Brain pericyte (primary cell): Measurements from ENCODE around the gene CD24.
A peak's percentile ranks its signal among the peaks of the same experiment; 100 is the strongest.
"Not testable (repeated sequence)": the region's sequence is repeated elsewhere in the genome, so short reads cannot be mapped to it uniquely, and the experiment has no call there.

Experiments
- DNase-seq: peaks from one replicate; pipeline ENCODE4 v3.0.0-alpha.2; 2012; ENCODE audit warnings: low read depth, low spot score

CD24 gene, protein sequence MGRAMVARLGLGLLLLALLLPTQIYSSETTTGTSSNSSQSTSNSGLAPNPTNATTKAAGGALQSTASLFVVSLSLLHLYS

DNA sequence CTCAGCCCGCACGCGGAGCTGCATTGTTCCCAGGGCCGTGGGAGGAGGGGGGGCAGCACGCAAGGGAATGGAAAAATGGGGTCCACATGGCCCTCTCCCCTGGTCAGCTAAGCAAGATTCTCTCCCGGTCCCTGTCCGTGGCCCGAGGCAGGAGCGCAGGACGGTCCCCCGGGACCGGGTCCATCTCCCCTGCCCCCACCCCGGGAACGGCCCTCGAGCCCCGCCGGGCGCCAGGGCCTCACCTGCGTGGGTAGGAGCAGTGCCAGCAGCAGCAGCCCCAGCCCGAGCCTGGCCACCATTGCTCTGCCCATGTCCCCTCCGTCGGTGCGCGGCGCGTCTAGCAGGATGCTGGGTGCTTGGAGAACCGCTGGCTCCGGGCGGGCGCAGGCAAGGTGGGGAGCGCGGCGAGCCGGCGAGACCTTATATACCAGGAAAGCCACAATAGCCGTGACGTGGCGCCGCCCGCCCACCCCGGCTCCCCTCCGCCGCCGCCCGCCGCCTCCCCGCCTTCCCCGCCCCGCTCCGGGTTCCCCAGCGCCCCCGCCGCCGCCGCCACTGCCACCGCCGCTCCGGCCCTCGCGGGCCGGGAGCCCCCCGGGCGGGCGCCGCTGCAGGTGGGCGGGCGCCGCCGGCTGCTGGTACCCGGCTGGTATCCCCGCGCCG is at the start of gene CD24:
Gene CD24, minus strand, starts transcription at position 394 of the 663 bp plus-strand sequence. Its CDS starts 83 bp downstream, at position 311.
- DNase-seq: no peak

DNA sequence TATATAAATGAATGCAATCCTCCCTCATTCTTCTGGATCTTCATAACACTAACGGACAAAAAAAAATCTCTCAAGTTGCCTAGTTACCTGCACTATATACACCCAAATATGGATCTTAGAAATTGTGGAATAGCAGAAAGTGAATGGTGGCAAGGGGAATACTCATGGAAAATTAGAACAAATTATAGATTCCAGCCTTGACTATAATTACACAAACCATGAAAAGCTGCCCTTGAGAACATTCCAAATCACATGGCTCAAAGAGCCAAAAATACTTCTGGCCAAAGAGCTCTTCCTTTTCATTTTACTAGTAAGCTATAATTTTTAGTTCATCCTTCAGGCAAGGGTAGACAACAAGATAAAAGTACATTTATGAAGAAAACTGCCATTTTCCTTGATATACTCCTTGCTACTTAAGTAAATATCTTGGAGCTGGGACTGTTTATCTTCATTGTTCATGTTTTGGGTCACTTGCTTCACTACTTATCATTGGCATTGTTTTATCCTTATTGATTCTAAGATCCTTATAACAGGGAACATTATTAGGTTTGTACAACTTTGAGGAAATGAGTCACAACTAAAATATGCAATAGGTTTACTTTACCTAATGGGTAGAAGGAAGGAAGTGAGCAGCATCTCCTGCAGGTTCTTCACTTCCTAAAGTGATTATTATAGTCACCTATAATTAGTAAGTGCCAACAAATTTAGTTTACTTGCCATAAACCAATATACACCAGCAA is 47.1 kb upstream of the CD24 start:
- no peak for DNase-seq

DNA sequence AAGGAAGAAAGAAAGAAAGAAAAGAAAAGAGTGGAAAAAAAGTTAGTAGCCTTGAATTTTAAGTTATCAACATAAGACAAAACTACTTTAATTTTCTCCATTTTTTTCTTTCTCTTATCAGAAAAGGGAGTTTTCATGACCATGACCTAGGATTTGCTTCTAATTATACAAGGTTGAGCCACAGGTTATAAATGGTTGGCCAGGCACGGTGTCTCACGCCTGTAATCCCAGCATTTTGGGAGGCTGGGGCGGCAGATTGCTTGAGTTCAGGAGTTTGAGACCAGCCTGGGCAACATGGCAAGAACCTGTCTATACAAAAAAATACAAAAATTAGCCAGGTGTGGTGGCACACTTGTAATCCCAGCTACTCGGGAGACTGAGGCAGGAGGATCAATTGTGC is 45.7 kb upstream of the CD24 start:
- no peak for DNase-seq

- not testable (repeated sequence) for DNase-seq
Observed at GRCh38 chr6:107019628-107020027, 45.1 kb upstream of the CD24 start.

DNA sequence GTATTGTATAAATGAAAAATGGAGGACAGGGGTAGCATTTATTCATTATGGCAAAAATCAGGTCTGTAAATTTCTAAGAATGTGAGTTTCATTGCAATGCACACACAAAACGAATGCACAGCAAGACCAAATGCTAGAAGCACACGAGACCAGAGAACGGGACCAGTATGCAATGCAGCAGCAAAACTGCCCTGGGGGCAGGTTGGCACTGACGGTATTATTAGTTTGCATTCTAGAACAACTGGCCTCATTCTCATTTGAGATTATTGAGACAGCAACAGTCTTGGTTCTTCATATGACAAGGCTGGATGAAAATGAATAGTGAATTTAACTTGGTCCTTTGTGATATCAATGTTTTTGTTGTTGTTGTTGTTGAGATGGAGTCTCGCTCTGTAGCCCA is 44.5 kb upstream of the CD24 start:
- no peak for DNase-seq

- no peak for DNase-seq
Observed at GRCh38 chr6:107009499-107009898, 35.0 kb upstream of the CD24 start.

- no peak for DNase-seq
Observed at GRCh38 chr6:106997392-106998158, 23.0 kb upstream of the CD24 start.

DNA sequence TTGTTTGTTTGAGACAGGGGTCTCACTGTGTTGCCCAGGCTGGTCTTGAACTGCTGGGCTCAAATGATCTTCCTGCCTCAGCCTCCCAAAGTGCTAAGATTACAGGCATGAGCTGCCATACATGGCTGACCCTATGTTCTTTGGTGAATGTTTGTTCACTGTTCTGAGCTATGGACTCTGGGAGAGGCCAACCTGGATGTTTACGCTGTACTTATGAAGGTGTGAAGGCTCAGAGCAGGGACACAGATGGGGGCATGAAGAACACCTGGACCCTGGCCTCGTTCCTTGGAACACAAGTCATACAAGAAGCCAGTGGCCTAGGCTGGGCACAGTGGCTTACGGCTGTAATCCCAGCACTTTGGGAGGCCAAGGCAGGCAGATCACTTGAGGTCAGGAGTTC is 21.1 kb upstream of the CD24 start:
- DNase-seq: no peak

DNA sequence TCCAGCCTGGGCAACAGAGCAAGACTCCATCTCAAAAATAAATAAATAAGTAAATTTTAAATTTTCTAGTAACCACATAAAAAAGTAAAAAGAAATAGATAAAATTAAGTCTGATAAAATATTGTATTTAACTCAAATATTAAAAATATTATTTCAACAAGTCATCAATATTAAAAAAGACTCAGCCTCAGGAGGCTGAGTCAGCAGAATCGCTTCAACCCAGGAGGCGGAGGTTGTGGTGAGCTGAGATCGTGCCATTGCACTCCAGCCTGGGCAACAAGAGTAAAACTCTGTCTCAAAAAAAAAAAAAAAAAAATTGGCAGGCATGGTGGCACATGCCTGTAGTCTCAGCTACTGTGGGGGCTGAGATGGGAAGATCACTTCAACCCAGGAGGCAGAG is 15.2 kb upstream of the CD24 start:
- not testable (repeated sequence) for DNase-seq

DNA sequence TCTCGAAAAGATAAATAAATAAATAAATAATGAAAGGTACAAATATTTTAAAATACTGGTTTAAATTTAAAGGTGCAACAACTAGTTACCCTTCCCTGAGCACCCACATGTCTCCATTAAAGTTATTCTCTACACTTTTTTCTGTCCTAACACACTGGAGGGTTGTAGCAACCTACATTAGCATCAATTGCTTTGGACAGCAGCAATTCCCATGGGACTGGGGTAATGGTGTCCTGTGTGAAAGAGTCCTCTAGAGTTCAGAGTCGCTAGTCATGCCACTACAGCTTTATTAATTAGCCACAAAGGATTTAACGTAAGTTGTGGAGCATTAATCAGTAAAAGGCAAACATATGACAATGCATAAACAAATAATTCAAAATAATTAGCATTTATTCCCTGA is 14.1 kb upstream of the CD24 start:
- no peak for DNase-seq

DNA sequence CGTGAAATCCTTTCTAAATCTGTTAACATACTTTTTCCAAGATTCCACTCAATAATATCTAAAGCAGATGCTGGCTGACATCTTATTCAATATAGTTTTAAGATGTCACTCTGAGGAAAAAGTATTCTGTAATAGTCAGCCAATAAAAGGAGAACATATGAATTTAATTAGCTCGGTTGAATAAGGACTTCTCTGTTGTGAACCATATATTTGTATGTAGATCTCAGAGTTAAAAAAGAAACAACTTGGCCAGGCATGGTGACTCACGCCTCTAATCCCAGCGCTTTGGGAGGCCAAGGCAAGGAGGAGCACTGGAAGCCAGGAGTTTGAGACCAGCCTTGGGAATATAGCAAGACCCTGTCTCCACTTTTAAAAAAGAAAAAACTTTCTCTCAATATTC is 7.4 kb upstream of the CD24 start:
- DNase-seq: no peak

DNA sequence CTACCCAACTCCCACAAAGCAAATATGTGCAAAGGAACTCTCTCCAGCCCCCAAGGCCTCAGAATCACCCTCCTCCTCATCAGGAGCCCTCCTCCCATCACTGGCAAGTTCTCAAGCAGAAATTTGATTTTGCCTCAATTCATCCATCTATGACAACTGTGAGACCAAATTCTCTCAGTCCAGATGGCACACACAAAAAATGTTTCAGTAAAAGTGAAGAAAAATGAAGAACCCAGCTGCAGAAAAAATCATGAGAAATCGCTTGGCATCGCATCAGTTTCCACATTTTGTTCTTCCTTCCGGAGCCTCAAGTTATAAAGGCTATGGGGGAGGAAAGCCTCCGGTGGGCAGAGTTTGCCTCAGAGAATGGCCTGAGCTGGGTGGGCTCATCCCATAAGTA is 6.4 kb upstream of the CD24 start:
- no peak for DNase-seq

GRCh38 chr6:106979435-106979884 is 4.9 kb upstream of the CD24 start:
- peak; percentile 34 for DNase-seq

DNA sequence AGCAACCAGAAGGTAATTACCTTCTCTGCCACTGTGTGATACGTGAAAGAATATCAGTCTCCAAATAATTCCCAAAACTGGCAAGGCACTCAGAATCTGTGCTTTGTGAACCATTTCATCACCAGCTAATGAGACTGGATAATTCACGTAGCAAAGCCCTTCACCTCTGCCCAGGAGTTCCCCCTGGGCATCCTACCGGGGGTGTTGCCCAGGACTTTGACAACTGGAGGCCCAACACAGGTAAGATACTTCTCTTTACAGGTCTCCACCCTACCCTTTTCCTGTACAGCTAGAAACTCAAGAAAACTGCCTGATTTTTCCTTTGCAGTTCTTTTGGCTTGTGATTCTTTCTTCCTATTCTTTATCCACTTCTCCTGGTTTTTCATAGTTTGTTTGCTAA is 2.7 kb upstream of the CD24 start:
- DNase-seq: no peak

DNA sequence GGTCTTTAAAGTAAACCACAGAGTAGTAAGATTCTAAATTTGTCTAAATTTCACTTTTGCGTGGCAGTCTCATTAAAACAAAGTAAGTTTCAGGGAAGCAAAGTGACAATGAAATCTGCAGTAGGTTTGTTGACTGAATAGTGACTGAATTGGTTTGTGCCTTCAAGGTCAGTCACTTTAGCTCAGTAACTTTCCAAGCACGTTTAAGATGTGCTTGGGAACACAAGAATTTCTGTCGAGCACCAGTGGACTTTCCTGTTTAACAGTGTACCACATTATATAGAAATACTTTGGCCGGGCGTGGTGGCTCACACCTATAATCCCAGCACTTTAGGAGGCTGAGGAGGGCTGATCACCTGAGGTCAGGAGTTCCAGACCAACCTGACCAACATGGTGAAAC is 1.7 kb upstream of the CD24 start:
- DNase-seq: no peak

- no peak for DNase-seq
Observed at GRCh38 chr6:106975738-106976064, 1.2 kb upstream of the CD24 start.

- DNase-seq: no peak
Observed at GRCh38 chr6:106974999-106975737, 639 bp upstream of the CD24 start.

DNA sequence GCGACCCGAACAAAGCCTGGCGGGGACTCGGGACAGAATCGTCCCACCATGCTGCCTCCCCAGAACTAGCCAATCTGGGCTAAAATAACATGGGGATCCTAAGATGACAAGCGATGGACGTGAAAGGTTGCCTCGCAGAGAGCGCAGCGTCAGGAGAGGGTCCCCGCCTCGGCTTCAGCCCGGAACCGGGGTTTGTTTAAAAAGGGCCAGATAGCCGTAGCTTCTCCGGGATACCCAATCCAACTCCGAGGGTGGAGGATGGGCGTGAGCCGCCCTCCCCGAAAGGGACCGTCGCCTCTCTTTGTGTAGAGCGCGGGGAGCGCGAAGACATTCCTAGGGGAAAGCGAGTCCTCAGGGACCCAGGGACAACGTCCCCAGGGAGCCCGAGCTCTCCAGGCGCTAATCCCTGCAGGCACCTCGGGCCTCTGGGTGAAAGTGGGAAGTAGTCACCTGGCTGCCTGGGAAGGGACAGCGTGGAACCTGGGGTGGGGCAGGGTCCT is 643 bp downstream of the CD24 start:
- DNase-seq: no peak

- no peak for DNase-seq
Observed at GRCh38 chr6:106973018-106973835, 1.3 kb downstream of the CD24 start.

GRCh38 chr6:106972500-106972899 is 2.0 kb downstream of the CD24 start:
- no peak for DNase-seq

GRCh38 chr6:106970769-106971168 is 3.8 kb downstream of the CD24 start:
- DNase-seq: not testable (repeated sequence)
